GM19025 (cell line): ENCODE measurements around the gene GABRB3.

ENCODE experiments used
- ATAC-seq: cut with Tn5 transposase; IDR thresholded peaks from one replicate; pipeline ENCODE4 v1.9.1; 2021; ENCODE audit warnings: mild to moderate bottlenecking, low read depth, moderate library complexity; ENCODE audit not compliant: unreplicated experiment

The GABRB3 gene

DNA sequence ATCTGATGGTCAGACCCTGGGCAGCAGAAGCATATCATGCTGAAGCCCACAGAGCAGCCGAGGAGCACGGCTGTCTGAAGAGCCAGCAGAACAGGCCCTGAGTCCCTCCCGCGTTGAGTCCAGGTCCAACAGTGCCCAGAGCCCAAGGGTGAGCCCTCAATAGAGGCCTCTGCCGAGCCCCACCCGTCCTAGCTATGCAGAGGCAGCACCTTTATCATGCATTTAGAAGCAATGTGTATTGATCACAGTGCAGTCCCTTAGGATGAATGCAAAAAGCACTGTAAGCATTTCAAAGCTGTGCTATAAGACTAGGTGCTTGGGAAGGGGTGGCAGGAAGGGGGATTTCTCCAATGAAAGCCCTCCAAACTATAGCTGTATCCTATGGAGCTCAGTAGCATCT lies 208.5 kb downstream of the GABRB3 start:
- ATAC-seq, result no peak

DNA sequence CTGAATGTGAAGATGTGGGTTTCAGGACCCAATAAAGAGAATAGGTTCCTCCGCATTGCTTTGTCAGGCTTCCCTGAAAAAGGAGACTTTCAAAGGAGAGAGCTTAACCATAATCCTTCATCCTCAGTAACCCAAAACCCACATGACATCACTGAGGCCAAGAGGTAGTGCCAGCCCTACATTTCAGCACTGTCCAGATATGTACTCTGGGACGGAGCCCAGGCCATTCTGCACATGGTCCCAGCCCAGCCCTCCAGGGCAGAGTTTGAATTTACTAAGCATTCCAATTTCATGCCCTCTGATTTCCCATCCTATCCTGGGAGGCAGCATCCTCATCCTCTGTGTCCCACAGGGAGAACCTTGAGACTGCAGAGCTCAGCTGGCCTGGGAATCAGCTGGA lies 210.5 kb downstream of the GABRB3 start:
- ATAC-seq, result no peak

DNA sequence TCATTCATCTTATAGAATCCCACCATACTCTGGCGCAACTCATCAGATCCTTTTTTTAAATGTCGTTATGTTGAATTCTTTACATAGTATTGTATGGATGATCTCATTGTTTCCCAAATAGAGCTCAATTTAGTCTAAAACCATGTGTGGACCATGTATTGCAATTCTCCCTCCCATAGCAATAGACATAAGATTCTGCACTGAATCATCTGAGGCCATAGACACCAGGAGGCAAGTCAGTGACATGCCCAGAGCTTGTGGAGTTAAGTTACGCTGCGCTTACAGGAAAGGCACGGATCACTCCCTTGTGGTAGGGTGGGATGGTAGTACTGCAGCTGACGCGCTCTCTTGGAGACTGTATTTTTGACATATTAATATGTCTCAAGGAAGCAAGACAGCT lies 211.0 kb downstream of the GABRB3 start:
- no peak for ATAC-seq

DNA sequence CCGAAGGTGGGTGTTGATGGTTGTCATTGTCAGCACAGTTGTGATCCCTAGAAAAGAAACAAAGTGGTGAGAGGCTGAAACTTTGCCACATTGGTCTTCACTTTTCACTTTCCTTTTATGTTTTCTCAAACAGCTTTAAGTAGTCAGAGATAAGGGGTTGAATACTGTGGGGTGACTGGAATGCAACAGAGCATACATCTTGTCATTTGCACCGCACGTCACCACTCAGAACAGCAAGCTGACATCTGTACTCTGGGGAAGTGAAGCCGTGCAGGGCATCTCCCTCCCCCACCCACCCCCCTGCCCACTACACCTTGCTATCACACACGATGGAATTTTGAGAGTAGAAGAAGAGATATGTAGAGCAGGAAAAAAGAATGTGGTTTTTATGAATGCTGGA lies 211.7 kb downstream of the GABRB3 start:
- no peak for ATAC-seq

DNA sequence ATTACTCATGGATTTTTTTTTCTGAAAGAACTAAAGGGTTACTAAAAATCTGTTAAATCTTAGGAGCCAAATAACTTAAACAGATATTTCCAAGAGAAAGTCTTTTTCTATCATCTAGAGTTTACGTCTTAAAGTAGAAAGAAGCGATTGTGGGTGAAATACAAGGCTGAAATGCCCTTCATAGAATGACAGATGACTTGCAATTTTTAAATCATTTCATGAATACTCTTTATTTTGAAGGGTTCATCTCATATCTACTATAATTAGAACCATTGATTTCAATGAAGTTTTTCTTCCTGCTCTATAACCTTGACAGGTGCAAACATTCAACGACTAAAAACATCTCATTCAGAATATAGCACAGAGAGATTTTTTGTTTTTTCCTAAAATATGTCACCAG lies 217.0 kb downstream of the GABRB3 start:
- no peak for ATAC-seq

DNA sequence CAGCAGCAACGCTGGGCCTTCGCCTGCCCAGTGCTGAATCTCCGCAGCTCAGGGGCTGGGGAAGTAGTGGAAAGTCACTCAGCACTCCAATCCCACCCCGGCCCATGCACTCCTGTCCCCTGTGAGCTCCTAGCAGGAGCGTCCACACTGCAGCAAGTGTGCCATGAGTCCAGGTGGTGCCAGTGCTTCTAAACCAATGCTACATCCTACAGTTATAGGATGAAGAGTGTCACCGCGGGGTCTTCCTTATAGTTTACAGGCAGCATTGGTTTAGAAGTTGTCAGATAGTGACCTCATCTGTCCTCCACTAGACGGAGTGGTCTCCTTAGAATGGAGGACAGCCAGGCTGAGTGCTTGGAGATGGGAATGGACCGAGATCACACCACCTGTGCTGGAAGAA lies 221.4 kb downstream of the GABRB3 start:
- no peak for ATAC-seq

DNA sequence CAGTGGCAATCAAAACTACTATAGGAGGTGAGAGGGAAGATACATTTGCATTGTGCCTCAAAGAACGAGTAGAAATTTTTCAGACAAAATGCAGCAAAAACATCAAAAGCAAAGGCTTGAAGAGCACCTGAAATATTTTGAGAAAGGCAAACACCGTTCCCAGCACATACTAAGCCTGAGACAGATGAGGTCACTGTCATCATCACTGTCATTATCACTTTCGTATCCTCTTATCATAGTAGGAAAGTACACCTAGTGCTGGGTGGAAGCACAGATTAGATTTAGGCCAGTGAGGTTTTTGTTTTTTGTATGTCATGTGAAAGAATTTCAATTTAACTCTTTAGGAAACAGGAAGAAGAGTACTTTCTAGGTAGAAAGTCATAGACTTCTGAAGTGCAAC lies 222.0 kb downstream of the GABRB3 start:
- no peak for ATAC-seq

DNA sequence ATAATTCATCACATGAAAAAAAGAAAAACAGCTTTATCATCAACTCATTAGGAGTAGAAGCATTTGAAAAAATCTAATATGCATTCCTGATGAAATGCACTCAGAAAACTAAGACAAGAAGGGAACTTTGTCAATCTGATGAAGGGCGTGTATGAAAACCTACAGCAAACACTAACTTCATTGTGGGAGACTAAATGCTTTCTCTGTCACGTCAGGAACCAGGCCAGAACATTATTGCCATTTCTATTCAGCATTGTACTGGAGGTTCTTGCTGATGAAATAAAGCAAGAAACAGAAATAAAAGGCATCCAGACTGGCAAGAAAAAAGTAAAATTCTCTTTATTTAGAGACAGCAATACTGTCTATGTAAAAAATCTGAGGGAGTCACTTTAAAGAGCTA lies 235.2 kb downstream of the GABRB3 start:
- no peak for ATAC-seq

DNA sequence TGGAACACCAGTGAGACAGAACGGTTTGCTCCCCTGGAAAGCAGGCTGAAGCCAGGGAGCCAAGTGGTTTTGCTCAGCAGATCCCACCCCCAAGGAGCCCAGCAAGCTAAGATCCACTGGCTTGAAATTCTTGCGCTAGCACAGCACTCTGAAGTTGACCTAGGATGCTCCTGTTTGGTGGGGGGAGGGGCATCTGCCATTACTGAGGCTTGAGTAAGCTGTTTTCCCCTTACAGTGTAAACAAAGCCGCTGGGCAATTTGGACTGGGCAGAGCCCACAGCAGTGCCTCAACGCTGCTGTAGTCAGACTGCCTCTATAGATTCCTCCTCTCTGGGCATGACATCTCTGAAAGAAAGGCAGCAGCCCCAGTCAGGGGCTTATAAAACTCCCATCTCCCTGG lies 241.4 kb downstream of the GABRB3 start:
- no peak for ATAC-seq

DNA sequence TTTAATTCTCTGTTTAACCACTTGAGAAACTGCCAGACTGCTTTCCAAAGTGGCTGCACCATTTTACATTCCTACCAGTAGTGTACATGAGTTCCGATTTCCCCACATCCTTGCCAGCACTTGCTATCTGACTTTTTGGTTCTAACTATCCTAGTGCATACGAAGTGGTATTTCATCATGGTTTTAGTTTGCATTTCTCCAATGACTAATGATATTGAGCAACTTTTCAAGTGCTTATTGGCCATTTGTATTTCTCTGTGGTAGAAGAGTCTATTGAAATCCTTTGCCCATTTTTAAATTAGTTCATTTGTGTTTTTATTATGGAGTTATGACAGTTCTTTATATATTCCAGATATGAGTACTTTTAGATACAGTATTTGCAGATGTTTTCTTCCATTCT lies 247.8 kb downstream of the GABRB3 start:
- ATAC-seq, result no peak

DNA sequence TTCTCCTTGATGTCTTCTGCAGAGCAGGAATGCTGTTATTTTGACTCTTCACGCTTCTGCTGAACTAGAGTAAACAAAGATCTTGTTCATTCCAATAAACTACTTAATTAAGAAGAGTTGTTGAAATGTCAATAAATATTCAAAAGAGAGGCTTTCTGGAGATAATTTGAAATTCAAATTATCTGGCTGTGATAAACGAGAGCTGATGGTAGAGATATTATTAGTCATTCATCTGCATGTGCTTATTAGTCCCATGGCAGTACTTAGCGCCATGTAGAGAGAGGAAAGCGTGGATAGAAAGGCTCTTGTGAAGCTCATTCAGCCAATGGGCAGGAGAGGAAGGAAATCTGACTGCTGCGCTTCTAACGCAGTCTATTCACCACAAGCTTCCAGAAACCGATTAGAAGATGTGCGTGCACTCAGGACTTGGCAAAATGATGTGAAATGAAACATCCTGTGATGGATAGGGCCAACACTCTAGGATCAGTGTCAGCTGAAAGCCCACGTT lies 251.1 kb downstream of the GABRB3 start:
- no peak for ATAC-seq

DNA sequence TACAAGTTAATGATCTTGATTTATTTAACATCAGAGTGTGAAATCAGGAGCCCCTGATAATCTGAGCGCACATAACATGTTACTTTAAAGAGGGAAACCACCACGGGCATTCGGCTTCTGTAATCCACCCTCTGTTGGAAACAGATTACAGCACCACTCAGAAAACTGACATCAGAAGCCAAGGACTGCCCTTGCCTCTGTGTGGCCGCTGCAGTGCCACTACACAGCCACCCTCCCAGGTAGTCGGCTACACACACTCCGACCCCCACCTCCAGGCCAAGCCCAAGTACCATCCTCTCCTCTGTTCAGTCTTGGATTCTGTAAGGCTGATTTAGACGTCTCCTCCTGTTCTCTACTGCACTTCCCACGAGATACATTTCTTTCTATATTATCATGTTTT lies 251.7 kb downstream of the GABRB3 start:
- no peak for ATAC-seq

DNA sequence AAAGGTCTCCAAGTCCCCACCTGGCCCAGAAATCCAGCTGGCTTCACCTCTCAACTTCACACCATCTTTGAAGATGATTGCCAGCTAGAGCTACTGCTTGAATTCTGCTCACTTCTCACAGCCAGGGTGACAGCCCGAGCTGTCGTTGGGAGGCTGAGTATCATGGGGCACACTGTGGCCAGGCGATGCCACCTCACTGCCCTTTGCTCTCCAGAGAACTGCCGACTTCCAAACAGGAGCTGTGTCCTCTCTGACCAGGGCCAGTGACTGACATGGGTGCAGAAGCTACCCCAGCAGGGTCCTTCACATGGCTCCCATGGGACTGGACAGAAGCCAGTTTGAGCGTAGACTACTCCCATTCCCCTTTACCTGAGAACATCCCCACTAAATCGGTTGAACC lies 254.0 kb downstream of the GABRB3 start:
- ATAC-seq, result no peak

DNA sequence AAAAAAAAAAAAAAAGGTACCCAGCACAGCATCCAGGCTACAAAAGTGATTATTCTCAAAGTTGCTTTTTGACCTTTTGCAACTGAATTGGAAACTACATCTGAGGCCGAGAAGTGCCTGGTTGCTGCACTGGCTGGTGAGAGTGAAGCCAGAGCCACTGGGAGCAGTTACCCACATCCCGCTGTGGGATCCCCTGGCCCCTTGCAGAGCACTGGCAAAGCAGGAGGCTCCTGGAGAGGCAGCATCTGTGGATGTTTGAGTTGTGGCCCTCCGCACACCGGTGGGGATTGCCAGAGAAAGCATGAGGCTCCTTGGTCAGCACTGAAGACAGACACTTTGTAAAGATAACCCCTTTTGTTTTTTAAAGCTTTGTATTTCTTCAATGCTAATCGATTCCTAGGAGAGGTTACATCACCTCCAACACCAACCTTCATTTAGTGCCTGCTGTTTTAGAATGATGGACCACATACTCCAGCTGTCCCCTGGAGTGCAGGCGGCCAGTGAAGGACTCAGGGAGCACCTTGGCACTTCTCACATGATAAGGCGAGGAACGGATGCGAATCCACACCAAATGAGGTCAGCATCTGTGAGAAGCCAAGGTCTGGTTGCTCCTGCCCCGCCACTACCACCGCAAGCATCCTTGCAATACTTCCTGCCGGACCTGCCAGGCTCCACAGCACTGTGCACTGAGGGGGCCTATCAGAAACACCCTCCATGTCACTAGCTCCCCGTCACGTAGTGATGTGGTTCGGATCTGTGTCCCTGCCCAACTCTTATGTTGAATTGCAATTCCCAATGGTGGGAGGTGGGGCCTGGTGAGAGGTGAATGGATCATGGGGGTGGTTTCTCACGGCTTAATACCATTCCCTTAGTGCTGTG lies 256.5 kb downstream of the GABRB3 start:
- no peak for ATAC-seq

DNA sequence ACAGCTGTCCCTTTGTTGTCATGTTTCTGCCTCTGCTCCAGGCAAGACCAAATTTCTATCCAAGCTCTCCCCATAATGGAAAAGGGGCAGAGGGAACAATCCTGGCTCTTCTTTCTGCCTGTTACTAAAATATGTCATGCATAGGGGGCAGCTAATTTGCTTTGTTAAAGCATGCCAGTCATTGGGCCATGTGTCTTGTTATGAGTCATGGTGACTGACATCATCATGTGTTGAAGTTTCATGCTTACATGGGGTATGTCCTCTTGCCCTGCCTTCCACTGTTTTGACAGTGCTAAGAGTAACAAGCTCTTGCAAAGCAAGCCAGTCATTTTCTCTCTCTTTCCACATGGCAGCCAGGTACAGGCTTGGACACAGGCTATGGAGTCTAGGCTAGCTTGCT lies 268.9 kb downstream of the GABRB3 start:
- ATAC-seq, result no peak
